SK-N-SH treated with all-trans-retinoic acid at 6 μM for 48 hours (cell line): Measurements from ENCODE around the gene AMOT.

Source experiments
- ATAC-seq: fragments of 200-7000 bp; cut with Tn5 transposase; 3 replicates; pipeline ENCODE4 v1.9.1; 2020; ENCODE audit warnings: mild to moderate bottlenecking, moderate library complexity
- ARNTL ChIP-seq: fragments of 450-650 bp; formaldehyde crosslinking; IDR thresholded peaks from 2 replicates; pipeline ENCODE4 v1.5.0; 2020; ENCODE audit warnings: low read depth, mild to moderate bottlenecking, moderate library complexity, borderline replicate concordance
- BACH2 ChIP-seq: fragments of 250-450 bp; sonication (Bioruptor Pico); IDR thresholded peaks from 2 replicates; pipeline ENCODE4 v1.9.0; 2021; ENCODE audit warnings: mild to moderate bottlenecking, borderline replicate concordance
- CSDC2 ChIP-seq: fragments of 250-450 bp; sonication (Bioruptor Pico); IDR thresholded peaks from 2 replicates; pipeline ENCODE4 v1.5.0; 2020; ENCODE audit warnings: mild to moderate bottlenecking, moderate library complexity
- CSRNP3 ChIP-seq: fragments of 250-450 bp; sonication (Bioruptor Pico); IDR thresholded peaks from 2 replicates; pipeline ENCODE4 v1.5.1; 2021; ENCODE audit warnings: mild to moderate bottlenecking, moderate library complexity
- ESRRG ChIP-seq: fragments of 250-450 bp; sonication (Bioruptor Pico); IDR thresholded peaks from 2 replicates; pipeline ENCODE4 v1.6.1; 2021; ENCODE audit warnings: mild to moderate bottlenecking
- GLIS3 ChIP-seq: fragments of 250-450 bp; sonication (Bioruptor Pico); IDR thresholded peaks from 2 replicates; pipeline ENCODE4 v1.5.0; 2020; ENCODE audit warnings: mild to moderate bottlenecking, moderate library complexity
- ISL1 ChIP-seq: fragments of 250-450 bp; sonication (Bioruptor Pico); IDR thresholded peaks from 2 replicates; pipeline ENCODE4 v2.1.2; 2022; ENCODE audit warnings: mild to moderate bottlenecking, moderate library complexity
- POU6F1 ChIP-seq: fragments of 250-450 bp; sonication (Bioruptor Pico); IDR thresholded peaks from 2 replicates; pipeline ENCODE4 v1.8.0; 2021; ENCODE audit warnings: low read depth, mild to moderate bottlenecking, moderate library complexity, borderline replicate concordance
- PPARA ChIP-seq: fragments of 250-450 bp; sonication (Bioruptor Pico); IDR thresholded peaks from 2 replicates; pipeline ENCODE4 v1.5.0; 2020; ENCODE audit warnings: mild to moderate bottlenecking, borderline replicate concordance
- RARB ChIP-seq: fragments of 250-450 bp; sonication (Bioruptor Pico); IDR thresholded peaks from 2 replicates; pipeline ENCODE4 v1.8.0; 2021; ENCODE audit warnings: mild to moderate bottlenecking, moderate library complexity
- SNAI2 ChIP-seq: fragments of 250-450 bp; sonication (Bioruptor Pico); IDR thresholded peaks from 2 replicates; pipeline ENCODE4 v1.5.0; 2020; ENCODE audit warnings: mild to moderate bottlenecking, moderate library complexity
- TCF4 ChIP-seq: fragments of 250-450 bp; sonication (Bioruptor Pico); IDR thresholded peaks from 2 replicates; pipeline ENCODE4 v1.8.0; 2021; ENCODE audit warnings: mild to moderate bottlenecking, moderate library complexity, borderline replicate concordance
- TOX ChIP-seq: fragments of 250-450 bp; sonication (Bioruptor Pico); IDR thresholded peaks from 2 replicates; pipeline ENCODE4 v1.8.0; 2021; ENCODE audit warnings: mild to moderate bottlenecking, moderate library complexity, borderline replicate concordance
- ZC3H10 ChIP-seq: fragments of 250-450 bp; sonication (Bioruptor Pico); IDR thresholded peaks from 2 replicates; pipeline ENCODE4 v1.5.1; 2021; ENCODE audit warnings: mild to moderate bottlenecking, moderate library complexity
- ZFP3 ChIP-seq: fragments of 250-450 bp; sonication (Bioruptor Pico); IDR thresholded peaks from 2 replicates; pipeline ENCODE4 v1.5.0; 2020; ENCODE audit warnings: mild to moderate bottlenecking, moderate library complexity
- ZFP30 ChIP-seq: fragments of 450-650 bp; formaldehyde crosslinking; IDR thresholded peaks from 2 replicates; pipeline ENCODE4 v1.5.0; 2022; ENCODE audit warnings: mild to moderate bottlenecking, moderate library complexity
- ZNF565 ChIP-seq: fragments of 450-650 bp; formaldehyde crosslinking; conservative IDR thresholded peaks from 2 replicates; pipeline ENCODE4 v1.5.0; 2020; ENCODE audit warnings: low read depth, mild to moderate bottlenecking, moderate library complexity
- ZNF70 ChIP-seq: fragments of 450-650 bp; formaldehyde crosslinking; IDR thresholded peaks from 2 replicates; pipeline ENCODE4 v1.5.0; 2020; ENCODE audit warnings: mild to moderate bottlenecking, moderate library complexity
- ZNF8 ChIP-seq: fragments of 450-650 bp; formaldehyde crosslinking; IDR thresholded peaks from 2 replicates; pipeline ENCODE4 v1.5.0; 2020; ENCODE audit warnings: mild to moderate bottlenecking, moderate library complexity
- TF ChIP-seq, protein P1 (sequence below): fragments of 250-450 bp; sonication (Bioruptor Pico); IDR thresholded peaks from 2 replicates; pipeline ENCODE4 v1.5.1; 2020; ENCODE audit warnings: low read depth, mild to moderate bottlenecking, moderate library complexity
- TF ChIP-seq, protein P2 (sequence below): fragments of 250-450 bp; sonication (Bioruptor Pico); IDR thresholded peaks from 2 replicates; pipeline ENCODE4 v1.8.0; 2020; ENCODE audit warnings: mild to moderate bottlenecking, moderate library complexity, borderline replicate concordance

The AMOT gene

DNA sequence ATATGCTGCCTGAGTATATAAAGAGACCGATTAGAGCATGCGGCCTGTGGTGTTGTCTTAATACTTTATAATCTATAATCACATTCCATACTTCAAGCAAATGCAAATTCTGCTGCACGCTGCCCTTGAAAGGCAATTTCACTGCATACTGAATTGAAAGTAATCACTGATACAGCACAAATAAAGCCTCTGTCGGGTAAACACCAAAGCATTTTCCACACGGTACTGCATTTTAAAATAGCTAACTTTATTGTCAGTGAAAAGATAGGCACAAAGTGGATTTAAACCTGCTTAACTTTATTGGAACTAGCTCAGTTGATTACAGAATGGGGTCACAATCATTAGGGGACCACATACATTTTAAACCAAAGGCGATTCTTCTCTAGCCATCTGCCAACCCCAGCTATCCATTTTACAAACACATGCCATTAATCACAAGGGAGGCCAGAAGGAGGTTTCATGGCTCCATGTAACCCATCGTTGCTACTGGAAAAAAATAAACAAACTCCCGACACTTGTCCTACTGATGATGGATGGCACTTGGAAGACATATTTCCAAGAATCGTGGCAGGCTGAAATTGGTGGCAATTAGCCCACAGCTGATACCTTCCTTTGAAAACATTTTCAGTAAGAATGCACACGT, 65.9 kb downstream of the AMOT start:
- no peak for ATAC-seq
- TF ChIP-seq ZFP30 (CRISPR knock-in tag) (no peak), ZNF8 (CRISPR knock-in tag) (no peak), ESRRG (CRISPR knock-in tag) (no peak)

GRCh38 chrX:112774142-112774541, 66.5 kb downstream of the AMOT start:
- no peak for ATAC-seq
- TF ChIP-seq TCF4 (no peak), ESRRG (CRISPR knock-in tag) (no peak)
- TF ChIP-seq, protein P1, sequence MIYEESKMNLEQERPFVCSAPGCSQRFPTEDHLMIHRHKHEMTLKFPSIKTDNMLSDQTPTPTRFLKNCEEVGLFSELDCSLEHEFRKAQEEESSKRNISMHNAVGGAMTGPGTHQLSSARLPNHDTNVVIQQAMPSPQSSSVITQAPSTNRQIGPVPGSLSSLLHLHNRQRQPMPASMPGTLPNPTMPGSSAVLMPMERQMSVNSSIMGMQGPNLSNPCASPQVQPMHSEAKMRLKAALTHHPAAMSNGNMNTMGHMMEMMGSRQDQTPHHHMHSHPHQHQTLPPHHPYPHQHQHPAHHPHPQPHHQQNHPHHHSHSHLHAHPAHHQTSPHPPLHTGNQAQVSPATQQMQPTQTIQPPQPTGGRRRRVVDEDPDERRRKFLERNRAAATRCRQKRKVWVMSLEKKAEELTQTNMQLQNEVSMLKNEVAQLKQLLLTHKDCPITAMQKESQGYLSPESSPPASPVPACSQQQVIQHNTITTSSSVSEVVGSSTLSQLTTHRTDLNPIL (CRISPR knock-in tag), result no peak

GRCh38 chrX:112769034-112769433, 71.6 kb downstream of the AMOT start:
- ATAC-seq, result no peak
- TF ChIP-seq RARB (CRISPR knock-in tag) (no peak), ESRRG (CRISPR knock-in tag) (no peak), ZC3H10 (no peak), ZNF565 (CRISPR knock-in tag) (no peak), BACH2 (no peak), CSDC2 (CRISPR knock-in tag) (no peak), ZFP30 (CRISPR knock-in tag) (no peak), CSRNP3 (CRISPR knock-in tag) (no peak), ZNF8 (CRISPR knock-in tag) (no peak), ARNTL (CRISPR knock-in tag) (no peak), SNAI2 (no peak), ZNF70 (CRISPR knock-in tag) (no peak), TCF4 (no peak), GLIS3 (CRISPR knock-in tag) (no peak), ISL1 (CRISPR knock-in tag) (no peak), TOX (no peak), POU6F1 (no peak)
- TF ChIP-seq, protein P2, sequence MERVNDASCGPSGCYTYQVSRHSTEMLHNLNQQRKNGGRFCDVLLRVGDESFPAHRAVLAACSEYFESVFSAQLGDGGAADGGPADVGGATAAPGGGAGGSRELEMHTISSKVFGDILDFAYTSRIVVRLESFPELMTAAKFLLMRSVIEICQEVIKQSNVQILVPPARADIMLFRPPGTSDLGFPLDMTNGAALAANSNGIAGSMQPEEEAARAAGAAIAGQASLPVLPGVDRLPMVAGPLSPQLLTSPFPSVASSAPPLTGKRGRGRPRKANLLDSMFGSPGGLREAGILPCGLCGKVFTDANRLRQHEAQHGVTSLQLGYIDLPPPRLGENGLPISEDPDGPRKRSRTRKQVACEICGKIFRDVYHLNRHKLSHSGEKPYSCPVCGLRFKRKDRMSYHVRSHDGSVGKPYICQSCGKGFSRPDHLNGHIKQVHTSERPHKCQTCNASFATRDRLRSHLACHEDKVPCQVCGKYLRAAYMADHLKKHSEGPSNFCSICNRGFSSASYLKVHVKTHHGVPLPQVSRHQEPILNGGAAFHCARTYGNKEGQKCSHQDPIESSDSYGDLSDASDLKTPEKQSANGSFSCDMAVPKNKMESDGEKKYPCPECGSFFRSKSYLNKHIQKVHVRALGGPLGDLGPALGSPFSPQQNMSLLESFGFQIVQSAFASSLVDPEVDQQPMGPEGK (CRISPR knock-in tag), result no peak
- TF ChIP-seq, protein P1 (CRISPR knock-in tag), result no peak

GRCh38 chrX:112768563-112768962, 72.1 kb downstream of the AMOT start:
- no peak for ATAC-seq
- no peak for TF ChIP-seq GLIS3 (CRISPR knock-in tag)
- no peak for TF ChIP-seq SNAI2
- TF ChIP-seq ZFP3 (CRISPR knock-in tag), result no peak
- TF ChIP-seq BACH2, result no peak
- TF ChIP-seq TCF4, result no peak
- TF ChIP-seq, protein P2 (CRISPR knock-in tag), result no peak
- no peak for TF ChIP-seq PPARA (CRISPR knock-in tag)
- no peak for TF ChIP-seq ZNF8 (CRISPR knock-in tag)
